Measurements from ENCODE around the gene DUT.

- TF ChIP-seq CTCF (conservative IDR thresholded peaks at IDR 0.05 in 1 of 2, IDR thresholded peaks at IDR 0.05 in 1 of 2; ENCODE audit: extremely low read depth in 1 of 2, insufficient read depth in 1 of 2, low read depth in 1 of 2, low read length in 2 of 2) (no peak), EZH2 (IDR thresholded peaks at IDR 0.05; ENCODE audit: borderline replicate concordance, low read length) (no peak)
Measured at GRCh38 chr15:48384616-48385015, 53.4 kb downstream of the DUT start.

Data from mammary epithelial cell (primary cell).